ENCODE data around the gene PRKACA.

PRKACA gene

GRCh38 chr19:14091813-14092462 lies 25.6 kb downstream of the PRKACA start:
- peak; percentile 77 for DNase-seq

- peak; percentile 86 for DNase-seq
These were observed 26.3 kb downstream of the PRKACA start for GRCh38 chr19:14091081-14091812.

DNA sequence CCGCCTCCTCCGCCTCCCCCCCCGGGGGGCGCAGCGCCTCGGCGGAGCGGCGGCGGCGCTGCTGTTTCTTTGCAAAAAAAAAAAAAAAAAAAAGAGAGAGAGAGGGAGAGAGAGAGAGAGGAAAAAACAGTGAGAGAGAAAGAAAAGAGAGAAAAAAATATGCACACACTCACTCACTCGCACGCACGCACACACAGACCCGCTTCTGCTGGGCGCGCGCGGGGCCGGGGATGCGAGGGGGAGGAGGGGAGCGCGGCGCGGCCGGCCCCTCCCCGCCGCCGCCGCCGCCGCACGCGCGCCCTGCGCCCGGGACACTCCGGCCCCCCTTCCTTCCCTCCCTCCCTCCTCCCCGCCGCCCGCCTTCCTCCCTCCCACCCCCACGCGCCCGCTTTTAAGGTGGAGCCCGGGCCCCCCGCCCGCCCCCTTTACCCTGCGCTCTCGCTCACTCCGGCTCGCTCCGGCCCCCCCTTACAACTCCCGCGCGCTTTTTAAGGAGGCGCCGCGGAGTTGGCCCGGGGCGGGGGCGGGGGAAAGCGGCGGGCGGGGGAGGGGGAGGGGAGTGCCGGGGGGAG lies 27.0 kb downstream of the PRKACA start, which contains the start of gene SAMD1:
TSS of gene SAMD1 (minus strand) at position 243 of the 572 bp plus-strand sequence.
- DNase-seq = no peak

DNA sequence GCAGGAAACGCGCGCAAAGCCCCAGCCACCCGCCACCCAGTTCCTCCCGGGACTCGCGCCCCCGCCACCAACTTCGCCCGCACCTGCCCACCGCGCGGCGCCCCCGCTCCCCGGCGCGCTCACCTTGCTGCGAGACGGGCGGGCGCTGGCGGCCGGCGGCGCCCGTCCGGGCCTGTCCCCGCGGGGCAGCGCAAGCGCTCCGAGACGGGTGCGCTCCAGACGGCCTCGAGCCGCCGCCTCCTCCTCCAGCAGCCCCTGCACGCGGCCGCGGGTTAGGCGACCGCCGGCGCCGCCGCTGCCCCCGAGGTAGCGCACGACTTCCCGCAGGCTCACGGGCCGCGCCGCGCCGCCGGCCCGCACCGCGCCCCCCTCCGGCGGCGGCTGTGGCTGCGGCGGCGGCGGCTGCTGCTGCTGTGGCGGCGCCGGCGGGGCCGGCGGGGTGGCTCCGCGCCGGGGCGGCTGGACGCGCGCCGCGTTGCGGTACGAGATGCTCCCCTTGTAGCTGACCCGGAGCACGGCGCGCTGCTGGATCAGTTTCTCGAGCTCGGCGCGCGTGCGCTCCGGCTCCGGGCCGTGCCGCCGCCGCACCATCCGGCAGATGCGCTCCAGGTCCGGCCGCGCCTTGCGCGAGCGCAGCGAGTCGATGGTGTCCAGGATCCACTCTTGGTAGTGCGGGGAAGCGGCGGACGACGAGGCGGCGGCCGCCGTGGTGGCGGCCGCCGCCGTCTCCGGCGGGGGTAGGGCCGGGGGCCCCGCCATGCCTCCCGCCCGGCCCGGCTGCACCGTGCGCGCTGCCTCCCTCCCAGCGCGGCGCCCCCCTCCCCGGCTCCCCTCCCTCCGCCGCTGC lies 27.7 kb downstream of the PRKACA start:
- DNase-seq = peak; percentile 80

DNA sequence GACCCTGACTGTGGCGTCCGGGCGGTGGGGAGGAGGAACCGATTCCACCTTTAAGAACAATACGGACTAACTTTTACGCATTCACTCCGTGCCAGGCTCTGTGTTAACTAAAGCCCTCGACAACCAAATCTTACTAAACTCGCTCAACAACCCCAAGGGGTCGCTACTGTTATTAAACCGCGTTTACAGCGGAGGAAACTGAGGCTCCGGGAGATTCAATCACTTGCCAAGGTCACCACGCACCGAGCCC lies 28.2 kb downstream of the PRKACA start:
- DNase-seq = no peak

GRCh38 chr19:14088634-14089411 lies 28.7 kb downstream of the PRKACA start:
- no peak for DNase-seq

- DNase-seq = no peak
These were observed 31.5 kb downstream of the PRKACA start for GRCh38 chr19:14086098-14086497.

DNA sequence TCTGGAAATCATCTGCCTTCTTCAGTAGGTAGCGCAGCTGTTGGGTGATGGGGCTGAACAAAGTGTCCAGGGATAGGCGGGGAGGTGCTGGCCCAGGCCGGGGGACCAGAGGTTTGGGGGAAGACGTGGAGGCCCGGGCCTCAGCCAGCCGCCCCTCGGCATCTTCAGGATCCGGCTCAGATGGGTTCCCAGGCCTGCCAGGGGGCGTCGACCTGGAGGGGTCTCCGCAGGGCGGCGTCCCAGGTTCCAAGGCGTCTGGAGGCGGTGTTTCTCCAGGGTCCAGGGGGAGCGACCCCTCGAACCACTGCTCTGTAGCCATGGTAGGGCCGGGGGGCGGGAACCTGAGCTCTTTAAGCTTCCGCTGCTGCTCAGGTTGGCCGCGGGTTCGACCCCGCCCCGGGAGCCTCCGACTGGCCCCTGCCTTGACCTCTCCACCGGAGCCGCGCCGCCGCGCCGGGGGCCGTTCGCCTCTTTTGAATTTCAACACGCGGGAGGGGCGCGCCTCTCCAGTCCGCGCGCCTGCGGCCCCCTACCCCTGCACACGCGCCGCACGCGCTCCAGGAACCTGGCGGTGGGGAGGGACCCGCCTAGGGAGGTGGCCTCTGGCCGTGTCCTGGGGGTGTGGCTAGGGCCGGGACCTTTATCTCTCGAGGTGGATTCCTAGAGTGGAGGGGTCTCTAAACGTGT lies 32.1 kb downstream of the PRKACA start, which contains the start of gene C19orf67:
TSS of gene C19orf67 (minus strand) at position 475 of the 687 bp plus-strand sequence. CDS start at position 319, 156 bp downstream.
- no peak for DNase-seq

GRCh38 chr19:14082675-14082960 lies 34.9 kb downstream of the PRKACA start:
- DNase-seq = no peak

DNA sequence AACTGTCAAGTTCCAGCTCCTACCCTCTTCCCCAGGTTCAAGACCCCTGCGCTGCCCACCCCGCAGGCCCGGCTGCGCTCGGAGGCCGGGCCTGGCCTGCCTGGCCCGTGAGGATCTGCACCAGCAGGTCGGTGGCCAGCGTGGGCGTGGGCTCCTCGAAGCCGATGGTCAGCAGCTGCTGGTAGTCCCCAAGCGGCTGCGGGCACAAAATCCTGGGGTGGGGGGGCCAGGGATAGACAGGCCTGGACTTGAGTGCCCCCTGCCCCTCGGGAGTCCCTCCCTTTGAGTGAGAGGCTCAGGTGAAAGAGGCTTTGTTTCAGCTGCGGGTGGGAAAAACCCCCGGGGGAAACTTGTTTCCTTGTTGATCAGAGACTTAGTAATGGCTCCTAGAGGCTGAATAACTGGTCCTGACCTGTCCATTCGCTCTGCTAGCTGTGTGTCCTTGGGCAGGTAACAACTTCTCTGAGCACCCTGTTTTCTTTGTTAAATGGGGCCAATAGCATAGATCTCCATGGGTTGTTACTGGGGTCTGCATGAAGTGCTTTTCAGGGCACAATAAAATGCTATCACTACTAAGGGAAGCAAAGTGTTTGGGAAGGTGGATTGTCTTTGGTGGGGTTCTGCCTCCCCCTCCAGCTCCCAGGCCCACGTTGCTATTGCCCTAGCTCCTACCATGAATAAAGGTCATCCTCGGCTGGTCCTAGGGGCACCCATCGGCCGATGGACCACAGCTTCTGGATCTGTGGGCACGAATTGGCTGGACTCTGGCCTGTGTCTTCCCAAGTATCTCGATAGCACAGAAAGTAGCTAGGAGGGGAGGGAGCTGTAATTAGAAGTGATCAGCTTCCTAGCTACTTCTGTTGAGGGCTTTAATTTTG lies 35.5 kb downstream of the PRKACA start:
- no peak for DNase-seq

GRCh38 chr19:14080887-14081796 lies 36.4 kb downstream of the PRKACA start:
- DNase-seq = peak; percentile 99

DNA sequence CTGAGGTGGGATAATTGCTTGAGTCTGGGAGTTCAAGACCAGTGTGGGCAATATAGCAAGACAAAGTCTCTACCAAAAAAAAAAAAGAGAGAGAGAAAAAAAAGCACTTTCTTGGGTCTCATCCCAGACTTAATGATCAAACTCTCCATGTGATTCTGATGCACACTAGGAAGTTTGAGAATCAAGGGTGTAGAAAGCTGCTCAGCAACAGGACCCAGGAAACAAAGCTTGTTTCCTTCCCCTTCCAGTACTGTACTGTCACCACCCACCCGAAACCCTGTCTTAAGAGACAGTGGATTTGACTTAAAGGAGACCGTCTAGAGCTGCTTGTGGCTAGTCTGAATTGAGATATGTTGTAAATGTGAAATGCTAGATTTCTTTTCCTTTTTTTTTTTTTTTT lies 39.2 kb downstream of the PRKACA start:
- no peak for DNase-seq

- DNase-seq = peak; percentile 75
These were observed 43.4 kb downstream of the PRKACA start for GRCh38 chr19:14073925-14074838.

GRCh38 chr19:14073261-14073924 lies 44.2 kb downstream of the PRKACA start:
- DNase-seq = peak; percentile 89

GRCh38 chr19:14072535-14073260 lies 44.9 kb downstream of the PRKACA start, which contains the start of gene MISP3:
Gene MISP3, plus strand, starts transcription at chr19:14072786. Its CDS starts 524 bp downstream, at chr19:14073310.
- peak; percentile 78 for DNase-seq

GRCh38 chr19:14070268-14071050 lies 47.1 kb downstream of the PRKACA start:
- DNase-seq = no peak

DNA sequence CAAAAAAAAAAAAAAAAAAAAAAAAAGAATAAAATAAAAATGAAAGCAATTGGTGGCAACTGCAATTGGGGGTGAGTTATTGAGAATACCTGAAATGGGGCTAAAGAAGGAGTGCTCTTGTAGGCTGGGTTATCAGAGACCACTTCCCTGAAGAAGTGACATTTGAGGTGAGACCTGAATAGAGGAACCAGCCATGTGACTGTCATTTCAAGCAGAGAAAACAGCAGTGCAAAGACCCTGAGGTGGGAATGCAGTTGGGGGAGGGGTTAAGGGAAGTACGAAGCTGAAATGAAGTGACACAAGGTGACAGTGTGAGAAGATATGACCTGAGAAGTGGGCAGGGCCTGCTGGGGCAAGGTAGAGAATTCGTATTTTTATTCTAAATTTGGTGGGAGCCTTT lies 51.4 kb downstream of the PRKACA start:
- DNase-seq = no peak

All from activated CD8-positive, alpha-beta memory T cell treated with anti-CD3 and anti-CD28 coated beads, Interleukin-2, amount 50 U/mL, for 48 hours (primary cell).